GM06990 (cell line): ENCODE measurements around the gene CCDC9B.

Source experiments
- DNase-seq: peaks from one replicate; pipeline ENCODE4 v3.0.0-alpha.2; 2011; ENCODE audit not compliant: insufficient read length; ENCODE audit errors: extremely low read depth
- H3K27me3 ChIP-seq: replicated peaks from 2 replicates; pipeline ENCODE4 v1.6.0; 2011; ENCODE audit warnings: low read length; ENCODE audit not compliant: control insufficient read depth, insufficient read depth
- H3K36me3 ChIP-seq: 2 replicates; pipeline ENCODE4 v1.5.1; 2011; ENCODE audit warnings: low read length; ENCODE audit not compliant: control insufficient read depth, insufficient read depth
- H3K4me3 ChIP-seq: replicated peaks from 2 replicates; pipeline ENCODE4 v1.5.1; 2011; ENCODE audit warnings: low read depth, mild to moderate bottlenecking, control low read depth, low read length
- CTCF ChIP-seq: IDR thresholded peaks from 2 replicates; pipeline ENCODE4 v1.5.1; 2011; ENCODE audit warnings: low read length, control low read depth, mild to moderate bottlenecking, inconsistent platforms; ENCODE audit not compliant: insufficient read depth, poor library complexity, severe bottlenecking

Gene CCDC9B

GRCh38 chr15:40309344-40309862 is 31.3 kb downstream of the CCDC9B start:
- no peak for DNase-seq
- H3K27me3 ChIP-seq, result no peaks in the 10 kb centered on the region
- H3K4me3 ChIP-seq, result no peak overlapping the region
- H3K36me3 ChIP-seq, result no peaks in the 10 kb centered on the region
- no peak for TF ChIP-seq CTCF

- TF ChIP-seq CTCF, result peak; percentile 58
- DNase-seq, result peak; percentile 65
- Histone ChIP-seq H3K27me3 (no peaks in the 10 kb centered on the region), H3K4me3 (peak within 1 kb of the TSS; percentile 71), H3K36me3 (no peaks in the 10 kb centered on the region)
These were observed 33.1 kb downstream of the CCDC9B start, which contains the start of gene PLCB2 for GRCh38 chr15:40307421-40308211. Gene PLCB2 (minus strand): TSS chr15:40307935. CDS start chr15:40307672, 263 bp downstream.

DNA sequence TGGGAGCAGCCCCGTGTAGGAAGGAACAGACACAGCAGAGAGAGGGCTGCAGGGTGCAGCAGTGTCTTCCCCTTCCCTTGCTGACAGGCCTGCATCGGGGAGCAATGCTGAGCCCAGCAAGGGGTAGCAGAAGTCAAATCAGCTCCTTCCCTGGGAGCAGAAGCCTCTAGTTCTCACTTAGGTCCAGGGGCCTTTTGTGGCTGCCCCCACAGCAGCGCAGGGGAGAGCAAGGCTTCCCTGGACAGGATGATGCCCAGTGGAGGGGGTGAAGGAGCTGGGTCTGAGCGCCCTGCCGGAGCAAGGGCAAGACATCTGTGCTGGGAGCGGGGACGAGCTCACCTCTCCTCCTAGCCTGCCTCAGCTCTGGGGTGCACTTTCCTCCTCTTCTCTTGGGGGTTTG is 33.8 kb downstream of the CCDC9B start:
- Histone ChIP-seq H3K27me3 (no peaks in the 10 kb centered on the region), H3K4me3 (peak overlapping the region; percentile 71), H3K36me3 (no peaks in the 10 kb centered on the region; the same call in 1 of the 2 replicates)
- DNase-seq, result no peak
- no peak for TF ChIP-seq CTCF

DNA sequence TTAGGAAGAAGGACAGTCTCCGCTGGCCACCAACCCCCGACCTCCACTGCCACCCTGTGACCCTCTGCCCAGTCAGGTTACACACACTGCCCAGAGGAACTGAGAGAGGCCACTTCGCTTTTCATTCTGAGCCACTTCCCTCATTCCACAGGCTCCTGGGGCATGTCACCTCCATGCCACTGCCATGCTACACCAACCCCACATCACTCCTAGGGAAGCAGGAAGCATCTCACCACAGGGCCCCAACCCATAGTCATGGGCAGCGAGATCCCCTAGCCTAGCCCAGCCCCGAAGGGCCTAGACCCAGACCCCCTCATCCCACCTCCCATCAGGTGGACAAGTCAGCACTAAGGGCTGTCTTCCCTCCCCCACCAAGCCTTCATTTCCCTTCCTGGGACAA is 34.4 kb downstream of the CCDC9B start:
- no peak overlapping the region; the same call in 1 of the 2 replicates for H3K4me3 ChIP-seq
- no peaks in the 10 kb centered on the region for H3K27me3 ChIP-seq
- no peak for DNase-seq
- no peak for TF ChIP-seq CTCF
- H3K36me3 ChIP-seq, result no peaks in the 10 kb centered on the region; the same call in 1 of the 2 replicates

DNA sequence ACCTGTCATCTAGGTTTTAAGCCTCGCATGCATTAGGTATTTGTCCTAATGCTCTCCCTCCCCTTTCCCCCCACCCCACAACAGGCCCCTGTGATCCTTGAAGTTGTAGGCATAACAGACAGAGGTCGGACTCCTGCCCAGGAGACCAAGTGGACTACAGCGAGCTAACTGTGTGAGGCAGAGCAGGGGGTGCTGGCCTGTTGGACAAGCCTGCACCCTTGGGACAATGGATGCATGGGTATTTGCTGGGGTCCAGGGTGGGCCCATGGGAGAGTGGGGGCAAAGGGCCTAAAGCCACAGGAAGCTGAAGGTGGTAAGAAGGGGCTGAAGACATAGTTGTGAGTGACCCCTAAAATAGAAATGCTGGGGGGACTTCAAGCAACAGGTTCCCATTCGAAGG is 35.5 kb downstream of the CCDC9B start:
- Histone ChIP-seq H3K27me3 (no peaks in the 10 kb centered on the region), H3K4me3 (no peak overlapping the region), H3K36me3 (no peaks in the 10 kb centered on the region; the same call in 1 of the 2 replicates)
- no peak for DNase-seq
- TF ChIP-seq CTCF, result no peak
